ENCODE results near the gene HILPDA.

GRCh38 chr7:128447941-128448564, 7.6 kb upstream of the HILPDA start:
- no peak for TF ChIP-seq CTCF (conservative IDR thresholded peaks at IDR 0.05 in 1 of 2, IDR thresholded peaks at IDR 0.05 in 1 of 2; ENCODE audit: extremely low read depth in 1 of 2, insufficient read depth in 1 of 2, low read depth in 1 of 2, low read length in 2 of 2)
- no peak for TF ChIP-seq EZH2 (IDR thresholded peaks at IDR 0.05; ENCODE audit: borderline replicate concordance, low read length)

Data from mammary epithelial cell (primary cell).